NT2/D1 (cell line): ENCODE measurements around the gene BTG2.

Source experiments
- YY1 ChIP-seq: IDR thresholded peaks from 2 replicates; pipeline ENCODE4 v1.6.1; 2011; ENCODE audit not compliant: insufficient read length, insufficient read depth
- ZNF274 ChIP-seq: IDR thresholded peaks from 2 replicates; pipeline ENCODE4 v1.6.1; 2011; ENCODE audit warnings: mild to moderate bottlenecking, low read depth, low read length

- TF ChIP-seq YY1 (no peak), ZNF274 (no peak)
Measured at GRCh38 chr1:203278082-203278884, 27.0 kb upstream of the BTG2 start.
